Keratinocyte (primary cell): ENCODE data around the gene CUX1. TPM values are rescaled to one million over a fixed set of nuclear protein-coding genes. Genes with fewer than 3 reads are reported as not detected.

Experiments used
- DNase-seq: peaks from one replicate; pipeline ENCODE4 v3.0.0-alpha.2; 2011; ENCODE audit warnings: low read depth, missing footprints, low spot score
- FAIRE-seq: peaks from 2 replicates; lab custom pipeline; 2011; peaks lifted over from hg19 to GRCh38; lab: Jason Lieb, UNC
- H2AFZ ChIP-seq: 2 replicates; pipeline ENCODE4 v1.6.0; 2012; ENCODE audit warnings: low read length, control low read depth, inconsistent platforms; ENCODE audit not compliant: control insufficient read depth
- H3K27ac ChIP-seq: 2 replicates; pipeline ENCODE4 v1.5.1; 2011; ENCODE audit warnings: low read length; ENCODE audit not compliant: control insufficient read depth, insufficient read depth
- H3K27me3 ChIP-seq: 3 replicates; pipeline ENCODE4 v1.6.0; 2011; ENCODE audit warnings: low read length; ENCODE audit not compliant: control insufficient read depth, insufficient read depth; ENCODE audit errors: extremely low read depth
- H3K36me3 ChIP-seq, 2 experiments: 2 replicates in 1 of 2; 3 replicates in 1 of 2; pipeline ENCODE4 v1.5.1; 2011; ENCODE audit warnings: low read length in 2 of 2, mild to moderate bottlenecking in 1 of 2; ENCODE audit not compliant: control insufficient read depth in 2 of 2, insufficient read depth in 2 of 2; ENCODE audit errors: extremely low read depth in 1 of 2
- H3K4me1 ChIP-seq: 3 replicates; pipeline ENCODE4 v1.5.1; 2011; ENCODE audit warnings: low read length; ENCODE audit not compliant: control insufficient read depth, insufficient read depth; ENCODE audit errors: extremely low read depth
- H3K4me2 ChIP-seq: 3 replicates; pipeline ENCODE4 v1.6.0; 2011; ENCODE audit warnings: low read depth, low read length; ENCODE audit not compliant: control insufficient read depth, insufficient read depth; ENCODE audit errors: extremely low read depth
- H3K4me3 ChIP-seq, 3 experiments: fragments of 200-600 bp in 1 of 3; sonication (generic) in 1 of 3; 2 replicates in 2 of 3; 3 replicates in 1 of 3; pipeline ENCODE4 v1.5.1; 2011 to 2016; ENCODE audit warnings: low read length in 3 of 3, mild to moderate bottlenecking in 3 of 3, control low read depth in 2 of 3, inconsistent platforms in 1 of 3, low read depth in 1 of 3, mixed read lengths in 1 of 3, mixed run types in 1 of 3, moderate library complexity in 1 of 3; ENCODE audit not compliant: control insufficient read depth in 2 of 3, insufficient read depth in 2 of 3; ENCODE audit errors: extremely low read depth in 1 of 3
- H3K79me2 ChIP-seq: 2 replicates; pipeline ENCODE4 v1.6.0; 2012; ENCODE audit warnings: low read length; ENCODE audit not compliant: control insufficient read depth, insufficient read depth
- H3K9ac ChIP-seq: 3 replicates; pipeline ENCODE4 v1.6.0; 2011; ENCODE audit warnings: low read length; ENCODE audit not compliant: control insufficient read depth, insufficient read depth; ENCODE audit errors: extremely low read depth
- H3K9me1 ChIP-seq: 3 replicates; pipeline ENCODE4 v1.6.0; 2011; ENCODE audit warnings: low read length; ENCODE audit not compliant: control insufficient read depth, insufficient read depth; ENCODE audit errors: extremely low read depth
- H3K9me3 ChIP-seq: 2 replicates; pipeline ENCODE4 v1.5.1; 2012; ENCODE audit warnings: low read depth, low read length; ENCODE audit not compliant: control insufficient read depth
- H4K20me1 ChIP-seq: 3 replicates; pipeline ENCODE4 v1.6.0; 2011; ENCODE audit warnings: low read length; ENCODE audit not compliant: control insufficient read depth, insufficient read depth; ENCODE audit errors: extremely low read depth
- EZH2 ChIP-seq: IDR thresholded peaks from one replicate; pipeline ENCODE4 v1.6.1; 2012; ENCODE audit warnings: inconsistent platforms, mild to moderate bottlenecking, low read length, moderate library complexity
- dilution Hi-C: fragments of 300-500 bp; cut with MboI; formaldehyde crosslinking; loops from one replicate; pipeline ENCODE4 v1.7.0; 2020; ENCODE audit warnings: low sequenced_read_pairs; ENCODE audit not compliant: extremely low pct_ligation_motif_present
- polyA plus RNA-seq, 5 experiments: library from polyadenylated mRNA; depleted of rRNA in 3 of 5; stranded (reverse) in 3 of 5; stranded (forward) in 1 of 5; unstranded in 1 of 5; fragments of >200 nt; gene quantifications; 1 replicate in 1 of 5; 2 replicates in 3 of 5; 3 replicates in 1 of 5; pipeline versions ENCODE4 v1.2.1 to v1.2.3, GENCODE V29; 2011 to 2012; ENCODE audit warnings: missing spikeins in 2 of 5, low read depth in 1 of 5, low replicate concordance in 1 of 5
- TF ChIP-seq, protein P1 (sequence below), 3 experiments: IDR thresholded peaks in 1 of 3; conservative IDR thresholded peaks in 1 of 3; optimal IDR thresholded peaks in 1 of 3; 2 replicates in 2 of 3; 3 replicates in 1 of 3; pipeline versions ENCODE3 to v1.5.1; 2011; ENCODE audit warnings: low read length in 3 of 3, mild to moderate bottlenecking in 3 of 3, moderate library complexity in 2 of 3, control low read depth in 1 of 3, inconsistent platforms in 1 of 3; ENCODE audit not compliant: insufficient read depth in 2 of 3; ENCODE audit errors: extremely low read depth in 1 of 3

The CUX1 gene
- polyA plus RNA-seq, 1 donor (not counting 4 experiments of a cell fraction or from before 2014, with no cell fraction given), result 18.3 TPM

DNA sequence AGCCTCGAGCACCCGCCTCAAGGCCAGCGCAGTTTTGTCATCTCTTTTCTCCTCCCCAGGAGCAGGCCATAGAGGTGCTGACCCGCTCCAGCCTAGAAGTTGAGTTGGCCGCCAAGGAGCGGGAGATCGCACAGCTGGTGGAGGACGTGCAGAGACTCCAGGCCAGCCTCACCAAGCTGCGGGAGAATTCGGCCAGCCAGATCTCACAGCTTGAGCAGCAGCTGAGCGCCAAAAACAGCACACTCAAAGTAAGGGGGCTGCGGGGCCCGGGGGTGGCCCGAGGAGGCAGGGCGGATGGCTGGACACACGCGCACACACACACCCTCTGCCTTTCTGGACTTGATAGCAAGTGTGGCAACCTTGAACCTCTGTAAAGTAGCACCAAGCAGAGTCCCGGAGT, 361.0 kb downstream of the CUX1 start:
- no peaks in the 10 kb centered on the region for H3K27me3 ChIP-seq
- DNase-seq (no peak), FAIRE-seq (no peak)
- no peaks in the 10 kb centered on the region for H3K9me1 ChIP-seq
- TF ChIP-seq, protein P1, sequence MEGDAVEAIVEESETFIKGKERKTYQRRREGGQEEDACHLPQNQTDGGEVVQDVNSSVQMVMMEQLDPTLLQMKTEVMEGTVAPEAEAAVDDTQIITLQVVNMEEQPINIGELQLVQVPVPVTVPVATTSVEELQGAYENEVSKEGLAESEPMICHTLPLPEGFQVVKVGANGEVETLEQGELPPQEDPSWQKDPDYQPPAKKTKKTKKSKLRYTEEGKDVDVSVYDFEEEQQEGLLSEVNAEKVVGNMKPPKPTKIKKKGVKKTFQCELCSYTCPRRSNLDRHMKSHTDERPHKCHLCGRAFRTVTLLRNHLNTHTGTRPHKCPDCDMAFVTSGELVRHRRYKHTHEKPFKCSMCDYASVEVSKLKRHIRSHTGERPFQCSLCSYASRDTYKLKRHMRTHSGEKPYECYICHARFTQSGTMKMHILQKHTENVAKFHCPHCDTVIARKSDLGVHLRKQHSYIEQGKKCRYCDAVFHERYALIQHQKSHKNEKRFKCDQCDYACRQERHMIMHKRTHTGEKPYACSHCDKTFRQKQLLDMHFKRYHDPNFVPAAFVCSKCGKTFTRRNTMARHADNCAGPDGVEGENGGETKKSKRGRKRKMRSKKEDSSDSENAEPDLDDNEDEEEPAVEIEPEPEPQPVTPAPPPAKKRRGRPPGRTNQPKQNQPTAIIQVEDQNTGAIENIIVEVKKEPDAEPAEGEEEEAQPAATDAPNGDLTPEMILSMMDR (optimal IDR thresholded peaks at IDR 0.05 in 1 of 3, IDR thresholded peaks at IDR 0.05 in 1 of 3, conservative IDR thresholded peaks at IDR 0.05 in 1 of 3; ENCODE audit: extremely low read depth in 1 of 3, insufficient read depth in 2 of 3, low read length in 3 of 3), result no peak
- TF ChIP-seq EZH2, result no peak
- H3K9ac ChIP-seq, result no peak overlapping the region
- dilution Hi-C loops, result no loop called here
- H3K4me1 ChIP-seq, result no peaks in the 10 kb centered on the region
- H3K4me2 ChIP-seq, result no peak overlapping the region
- H3K36me3 ChIP-seq, result peaks cover 0 to 14% of the 10 kb centered on the region in 2 experiments
- no peaks in the 10 kb centered on the region for H3K79me2 ChIP-seq
- no peaks in the 10 kb centered on the region for H4K20me1 ChIP-seq
- no peak overlapping the region for H3K27ac ChIP-seq
- no peaks in the 10 kb centered on the region for H3K9me3 ChIP-seq
- H2AFZ ChIP-seq, result no peak overlapping the region
- H3K4me3 ChIP-seq, result no peak overlapping the region

- no peak overlapping the region for H2AFZ ChIP-seq
- TF ChIP-seq, protein P1 (optimal IDR thresholded peaks at IDR 0.05 in 1 of 3, IDR thresholded peaks at IDR 0.05 in 1 of 3, conservative IDR thresholded peaks at IDR 0.05 in 1 of 3; ENCODE audit: extremely low read depth in 1 of 3, insufficient read depth in 2 of 3, low read length in 3 of 3), result no peak
- TF ChIP-seq EZH2, result no peak
- H3K9me1 ChIP-seq, result no peaks in the 10 kb centered on the region
- no peaks in the 10 kb centered on the region for H3K4me1 ChIP-seq
- no peak overlapping the region for H3K4me3 ChIP-seq
- no peak overlapping the region for H3K9ac ChIP-seq
- DNase-seq (no peak), FAIRE-seq (no peak)
- dilution Hi-C loops, result no loop called here
- no peaks in the 10 kb centered on the region for H3K27me3 ChIP-seq
- no peak overlapping the region for H3K4me2 ChIP-seq
- no peaks in the 10 kb centered on the region for H3K9me3 ChIP-seq
- H3K79me2 ChIP-seq, result no peaks in the 10 kb centered on the region
- no peaks in the 10 kb centered on the region for H4K20me1 ChIP-seq
- H3K36me3 ChIP-seq, result peaks cover 0 to 11% of the 10 kb centered on the region in 2 experiments
- no peak overlapping the region for H3K27ac ChIP-seq
Measured at GRCh38 chr7:102180727-102181126, 363.3 kb downstream of the CUX1 start.
